ENCODE results near the gene C4orf36.
A peak's percentile ranks its signal among the peaks of the same experiment; 100 is the strongest.

The C4orf36 gene, protein sequence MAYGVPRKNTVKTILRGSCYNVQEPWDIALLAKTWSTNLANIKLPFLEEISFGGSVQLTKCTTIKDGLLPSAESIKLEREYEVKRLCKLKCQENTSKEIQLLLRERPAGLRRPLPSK

DNA sequence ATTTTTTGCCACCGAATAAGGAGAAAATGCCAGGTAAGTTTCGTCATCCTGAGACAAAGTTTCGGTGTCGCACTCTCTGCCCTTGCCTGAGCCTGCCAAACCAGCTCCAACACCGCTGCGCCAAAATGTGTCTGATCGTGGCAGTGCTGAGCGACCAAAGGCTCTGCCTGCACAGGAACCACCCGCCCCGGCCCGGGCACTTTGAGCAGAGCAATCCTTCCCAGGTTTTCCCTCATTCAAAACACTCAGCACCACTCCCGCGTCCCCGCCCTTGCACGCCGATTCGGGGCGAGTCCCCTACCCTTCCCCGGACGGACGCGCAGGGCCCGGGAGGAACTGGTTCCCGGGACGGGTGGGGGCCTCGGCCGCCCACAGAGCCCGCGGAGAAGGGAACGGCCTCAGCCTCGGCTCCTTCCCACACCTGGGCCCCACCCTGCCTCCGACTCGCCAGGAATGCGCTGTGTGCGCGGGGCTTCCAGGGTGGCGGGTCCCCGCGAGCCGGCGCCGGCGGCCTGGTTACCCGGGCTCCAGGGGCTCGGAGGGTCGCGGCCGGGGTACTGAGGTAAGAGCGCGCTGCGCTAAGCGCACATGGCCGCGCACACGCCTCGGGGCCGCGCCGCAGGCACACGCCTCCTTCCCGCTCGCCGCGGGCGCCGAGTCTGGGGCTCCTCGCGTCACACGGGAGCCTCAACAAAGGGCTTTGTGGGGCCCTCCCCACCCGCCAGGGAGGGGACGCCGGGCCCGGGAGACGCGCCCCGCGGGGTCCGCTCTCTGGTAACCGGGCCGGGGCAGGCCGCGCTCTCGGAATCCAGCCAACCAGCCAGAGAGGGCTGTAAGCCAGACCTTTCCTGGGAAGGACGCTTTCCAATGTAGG, at the start of gene C4orf36:
TSS of gene C4orf36 (minus strand) at position 661 of the 874 bp plus-strand sequence. CDS start 902 bp downstream, outside the sequence.
- peak; percentile 67 to 79 for DNase-seq

DNA sequence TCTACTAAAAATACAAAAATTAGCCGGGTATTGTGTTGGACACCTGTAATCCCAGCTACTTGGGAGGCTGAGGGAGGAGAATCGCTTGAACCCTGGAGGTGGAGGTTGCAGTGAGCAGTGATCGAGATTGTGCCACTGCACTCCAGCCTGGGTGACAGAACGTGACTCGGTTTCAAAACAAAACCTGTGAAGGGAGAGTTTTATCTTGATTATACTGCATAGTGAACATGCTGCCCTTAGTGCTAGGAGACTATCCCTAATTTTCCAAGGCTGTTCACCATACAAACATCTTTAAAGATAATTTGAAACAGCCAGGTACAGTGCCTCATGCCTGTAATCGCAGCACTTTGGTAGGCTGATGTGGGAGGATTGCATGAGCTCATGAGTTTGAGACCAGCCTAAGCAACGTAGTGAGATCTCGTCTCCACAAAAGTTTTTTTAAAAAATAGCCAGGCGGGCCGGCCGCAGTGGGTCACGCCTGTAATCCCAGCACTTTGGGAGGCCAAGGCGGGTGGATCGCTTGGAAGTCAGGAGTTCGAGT, 48.8 kb upstream of the C4orf36 start:
- DNase-seq, result no peak

DNA sequence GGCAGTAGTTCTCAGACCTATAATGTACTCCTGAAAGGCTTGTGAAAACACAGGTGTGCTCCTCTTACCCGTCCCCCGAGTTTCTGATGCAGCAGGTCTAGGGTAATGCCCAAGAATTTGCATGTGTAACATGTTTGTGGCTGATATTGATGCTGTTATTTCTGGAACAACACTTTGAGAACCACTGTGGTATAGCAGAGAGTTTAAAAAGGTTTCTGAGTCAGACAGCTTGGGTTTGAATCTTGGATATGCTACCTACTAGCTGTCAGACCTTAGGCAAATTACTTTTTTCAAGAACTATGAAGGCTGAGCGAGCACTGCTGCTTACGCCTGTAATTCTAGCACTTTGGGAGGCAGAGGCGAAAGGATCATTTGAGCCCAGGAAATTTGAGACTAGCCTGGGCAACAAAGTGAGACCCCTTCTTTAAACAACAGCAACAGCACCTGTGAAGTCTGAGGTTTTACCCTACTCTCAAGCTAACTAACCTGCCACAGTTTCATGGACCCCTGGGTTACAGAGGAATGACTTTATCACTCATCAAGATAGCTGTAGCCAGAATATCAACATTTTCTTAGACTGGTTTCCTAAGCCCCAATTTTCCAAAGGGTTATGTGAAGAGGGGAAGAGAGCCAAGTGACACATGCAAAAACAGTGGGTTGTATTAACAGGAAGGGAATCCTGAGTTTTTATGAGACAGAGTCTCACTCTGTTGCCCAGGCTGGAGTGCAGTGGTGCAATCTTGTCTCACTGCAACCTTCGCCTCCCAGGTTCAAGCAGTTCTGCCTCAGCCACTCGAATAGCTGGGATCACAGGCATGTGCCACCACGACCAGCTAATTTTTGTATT, 47.7 kb upstream of the C4orf36 start:
- no peak for DNase-seq

DNA sequence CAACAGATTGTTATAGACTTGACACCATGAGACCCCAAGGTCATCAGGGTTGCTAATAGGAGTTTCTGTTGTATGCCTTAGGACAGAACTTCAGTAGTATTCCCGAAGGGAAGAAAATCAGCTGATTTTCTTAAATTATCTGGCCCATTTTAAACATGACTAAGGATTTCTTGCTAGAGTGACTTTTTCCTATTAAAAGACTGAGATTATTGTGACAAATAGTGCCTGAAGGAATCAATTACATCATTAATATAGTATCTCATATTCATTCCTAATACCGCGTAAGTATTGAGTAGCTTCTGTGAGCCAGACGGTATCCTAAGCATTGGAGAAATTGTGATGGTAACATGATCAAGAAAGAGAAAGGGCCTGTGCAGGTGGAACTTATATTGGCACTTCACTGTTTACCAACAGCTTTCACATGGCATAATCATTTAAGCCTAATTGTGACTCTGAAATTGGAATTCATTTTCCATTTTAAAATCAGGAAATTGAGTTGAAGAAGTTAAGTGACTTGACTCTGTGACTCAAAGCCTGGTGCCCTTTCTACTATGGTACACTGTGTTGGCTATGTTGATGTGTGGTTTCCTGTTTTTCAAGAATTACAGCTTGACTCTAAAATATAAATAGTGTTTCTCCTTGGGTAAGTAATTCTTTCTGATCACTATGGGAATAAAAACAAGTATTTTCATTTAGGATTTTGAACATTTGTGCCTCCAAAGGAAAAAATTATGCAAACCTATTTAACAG, 46.7 kb upstream of the C4orf36 start:
- DNase-seq, result peak; percentile 25 to 35

DNA sequence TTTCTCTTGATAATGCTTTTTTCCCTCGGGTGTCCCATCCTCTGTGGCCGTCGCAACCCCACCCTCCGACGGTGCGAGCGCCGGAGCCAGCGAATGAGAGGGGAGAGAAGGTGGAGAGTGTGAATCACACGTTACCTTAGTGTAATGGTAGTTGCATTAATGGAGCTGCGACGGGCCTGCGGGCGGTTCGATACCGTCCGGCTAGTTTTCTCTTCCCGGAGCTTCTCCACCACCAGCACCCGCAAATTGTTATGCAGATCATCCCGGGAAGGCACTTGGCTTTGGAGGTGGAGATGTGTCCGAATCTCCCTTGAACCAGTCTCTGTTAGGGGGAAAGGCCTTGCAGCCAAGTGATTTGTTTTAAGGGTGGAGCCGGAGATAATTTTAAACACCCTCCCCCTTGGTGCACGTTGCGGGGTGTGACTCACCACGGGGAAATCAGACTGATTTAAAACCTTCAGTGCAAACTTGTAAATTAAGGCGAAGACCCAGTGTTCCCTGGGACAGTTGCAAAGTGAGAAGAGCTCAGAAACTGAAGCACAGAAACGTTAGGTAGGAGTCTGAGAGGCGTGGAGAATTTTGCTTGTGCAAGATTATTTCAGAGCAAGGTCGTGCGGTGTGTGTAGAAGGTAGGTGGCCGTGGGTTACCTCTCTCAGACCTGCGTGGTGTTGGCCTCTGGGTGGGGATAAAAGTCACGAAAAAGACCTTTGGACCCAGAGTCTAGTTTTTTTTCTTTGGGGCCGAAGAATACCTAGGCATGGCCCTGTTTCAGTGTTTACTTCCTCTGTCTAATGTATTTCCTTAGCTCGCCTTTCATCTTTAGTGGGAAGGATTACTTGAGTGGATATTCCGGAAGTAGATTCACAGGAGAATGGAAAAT, 43.9 kb upstream of the C4orf36 start:
- peak; percentile 52 to 78 for DNase-seq

DNA sequence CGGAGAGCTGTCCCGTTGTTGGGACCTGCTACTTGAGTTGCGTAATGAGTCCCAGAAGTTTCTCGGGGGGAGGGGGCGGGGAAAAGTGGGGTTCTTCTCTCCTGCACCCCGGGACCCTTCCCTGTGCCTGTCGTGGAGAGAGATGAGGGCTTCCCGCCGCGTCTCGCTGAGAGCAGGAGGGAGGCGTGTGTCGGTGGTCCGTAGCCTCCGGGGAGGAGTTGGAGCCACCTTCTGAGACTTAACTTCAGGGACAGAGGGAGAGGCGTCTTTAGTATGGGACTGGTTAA, 43.3 kb upstream of the C4orf36 start:
- no peak for DNase-seq

DNA sequence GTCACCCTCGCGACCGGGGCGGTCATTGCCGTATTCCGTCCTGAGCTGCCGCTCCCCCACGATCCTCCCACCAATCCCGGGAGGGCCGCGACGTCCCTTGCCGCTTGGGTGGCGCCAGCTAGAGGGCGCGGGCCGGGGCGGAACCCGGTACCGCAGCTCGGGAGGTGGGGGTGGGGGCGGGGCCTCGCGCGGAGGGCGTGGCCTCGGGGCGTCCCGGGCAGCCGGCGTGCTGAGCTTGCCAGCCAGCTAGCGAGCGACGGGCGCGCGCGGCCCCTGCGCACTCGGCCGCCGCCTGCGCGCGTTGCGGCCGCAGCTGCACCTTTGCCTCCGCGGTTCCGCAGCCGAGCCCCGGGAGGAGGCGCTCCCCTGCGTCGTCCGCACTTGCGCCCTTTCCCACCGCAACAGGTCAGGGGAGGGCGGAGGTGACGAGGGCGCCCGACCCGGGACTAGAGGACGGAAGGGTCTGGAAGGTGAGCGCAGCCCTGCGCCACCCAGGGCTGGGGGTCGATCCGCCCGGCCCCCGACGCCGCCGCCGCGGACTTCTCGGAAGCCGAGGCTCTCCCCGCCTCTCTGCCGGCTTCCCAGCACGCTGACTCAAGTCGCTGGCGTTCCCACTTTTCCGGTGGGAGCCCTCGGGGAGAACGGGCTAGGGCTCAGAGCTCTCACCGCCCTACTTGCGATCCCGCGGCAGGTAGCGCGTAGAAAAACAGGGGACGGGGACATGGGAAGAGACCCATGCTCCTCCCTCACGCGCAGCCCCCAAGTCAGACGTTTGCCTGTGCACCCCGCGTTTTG, 42.7 kb upstream of the C4orf36 start, which contains the start of gene AFF1:
TSS of gene AFF1 (plus strand) at position 241 of the 795 bp plus-strand sequence. CDS start 13,523 bp downstream, outside the sequence.
- DNase-seq, result peak; percentile 80 to 87

DNA sequence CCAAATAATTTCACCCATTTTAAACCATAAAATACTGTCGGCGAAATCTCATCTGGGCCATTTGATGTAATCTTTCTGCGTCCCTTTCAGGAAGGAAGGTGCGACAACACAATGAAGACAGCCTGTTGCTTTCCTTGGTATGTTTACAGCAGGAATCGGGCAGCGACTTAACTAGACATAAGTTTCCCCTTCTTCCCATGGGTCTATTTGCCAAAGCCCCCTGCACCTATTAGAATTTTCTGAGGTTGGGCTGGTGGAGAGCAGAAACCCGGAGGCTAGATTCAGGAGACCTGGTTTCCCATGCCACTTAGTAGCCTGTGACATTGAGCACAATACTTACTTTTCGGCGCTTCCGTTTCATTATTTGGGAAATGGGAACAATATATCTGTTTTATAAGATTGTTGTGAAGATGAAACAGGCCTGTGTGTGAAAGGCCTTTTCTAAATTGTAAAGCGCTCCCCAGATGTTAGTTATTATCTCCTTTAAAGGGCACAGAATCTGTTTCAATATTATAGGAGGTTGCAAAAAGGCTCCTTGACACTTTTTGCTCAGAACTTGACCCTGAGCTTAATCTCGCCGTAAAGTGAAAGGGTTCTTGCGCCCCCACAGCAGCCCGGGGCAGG, 42.0 kb upstream of the C4orf36 start:
- peak; percentile 34 to 43 for DNase-seq

DNA sequence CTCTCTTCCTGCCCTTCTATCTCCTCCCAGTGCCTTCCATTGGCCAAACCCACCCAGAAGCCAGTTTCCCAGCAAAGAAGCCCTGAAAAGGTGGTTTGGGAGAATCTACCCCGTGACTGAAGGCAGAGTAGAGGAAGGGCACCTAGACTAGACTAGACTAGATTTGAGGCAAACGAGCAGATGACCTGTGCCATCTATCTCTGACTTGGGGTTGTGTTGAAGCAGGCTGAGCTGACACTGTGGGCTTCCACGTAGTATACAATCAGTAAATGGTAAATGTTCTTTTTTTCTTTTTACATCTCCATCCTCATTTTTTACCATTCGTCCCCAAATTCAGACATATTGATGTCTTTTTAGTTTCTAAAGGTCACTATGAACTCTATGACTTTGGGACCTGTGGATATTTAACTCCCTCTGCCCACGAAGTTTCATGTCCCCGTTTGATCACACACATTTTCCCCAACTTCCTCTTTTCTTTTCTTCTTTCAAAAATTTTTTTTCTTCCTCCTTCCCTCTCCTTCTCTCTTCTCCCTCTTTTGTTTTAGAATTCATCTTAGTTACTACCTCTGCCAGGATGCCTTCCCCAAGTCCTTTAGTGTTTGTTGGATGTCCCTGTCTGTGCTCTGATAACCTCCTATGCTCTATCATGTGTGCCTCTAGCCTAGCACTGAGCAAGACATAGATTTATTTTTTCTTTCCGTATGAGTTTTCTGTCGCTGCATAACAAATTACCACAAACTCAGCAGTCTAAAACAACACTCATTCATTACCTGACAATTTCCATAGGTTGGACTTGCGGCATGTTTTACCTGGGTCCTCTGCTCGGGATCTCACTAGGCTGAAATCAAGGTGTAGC, 36.4 kb upstream of the C4orf36 start:
- no peak for DNase-seq

DNA sequence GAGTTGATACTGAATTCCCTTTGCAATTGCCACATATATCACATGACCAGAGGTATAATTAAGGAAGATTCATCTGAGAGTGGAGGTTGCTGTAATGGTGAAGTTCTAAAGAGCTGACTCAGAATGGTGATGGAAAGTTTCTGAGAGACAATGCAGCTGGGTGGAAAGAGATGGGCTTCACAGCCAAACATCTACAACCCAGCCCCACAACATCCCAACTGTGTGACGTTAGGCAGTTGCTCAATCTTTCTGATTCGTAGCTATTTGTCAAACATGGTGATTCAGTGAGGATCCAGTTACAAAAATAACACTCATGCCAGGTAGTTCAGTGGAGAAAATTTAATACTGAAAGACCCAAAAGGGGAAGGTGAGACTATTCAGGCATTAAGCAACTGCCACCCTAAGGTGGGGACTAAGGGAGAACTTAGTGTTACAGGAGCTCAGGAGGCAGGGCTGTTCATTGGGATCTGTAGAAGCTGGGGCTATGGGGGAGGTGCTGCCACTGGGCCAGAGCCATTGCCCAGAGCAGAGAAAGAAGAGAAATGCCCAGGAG, 35.7 kb upstream of the C4orf36 start:
- no peak for DNase-seq

DNA sequence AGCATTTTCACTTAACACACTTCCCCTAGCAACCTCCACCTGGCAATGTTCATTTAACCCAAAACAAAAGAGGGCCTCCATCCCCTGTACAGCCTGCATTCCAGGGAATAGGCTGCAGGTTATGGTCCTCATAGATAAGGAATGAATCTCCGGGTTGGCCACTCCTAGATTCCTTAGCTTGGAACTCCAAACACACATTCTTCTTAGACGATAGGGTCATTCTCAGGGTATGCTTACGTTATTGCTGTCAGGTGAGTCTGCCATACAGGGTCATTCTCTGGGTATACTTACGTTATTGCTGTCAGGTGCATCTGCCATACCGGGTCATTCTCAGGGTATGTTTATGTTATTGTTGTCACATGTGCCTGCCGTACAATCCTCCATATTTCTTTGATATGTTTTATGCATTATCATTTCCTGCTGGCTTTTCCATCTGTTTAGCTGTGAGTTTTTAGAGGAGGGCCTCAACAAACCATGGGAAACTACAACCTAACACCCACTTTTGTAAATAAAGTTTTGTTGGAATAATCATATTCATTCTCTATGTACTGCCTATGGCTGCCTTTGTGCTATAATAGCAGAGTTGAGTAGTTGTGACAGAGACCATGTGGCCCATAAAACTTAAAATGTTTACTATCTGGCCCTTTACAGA, 34.3 kb upstream of the C4orf36 start:
- no peak for DNase-seq

DNA sequence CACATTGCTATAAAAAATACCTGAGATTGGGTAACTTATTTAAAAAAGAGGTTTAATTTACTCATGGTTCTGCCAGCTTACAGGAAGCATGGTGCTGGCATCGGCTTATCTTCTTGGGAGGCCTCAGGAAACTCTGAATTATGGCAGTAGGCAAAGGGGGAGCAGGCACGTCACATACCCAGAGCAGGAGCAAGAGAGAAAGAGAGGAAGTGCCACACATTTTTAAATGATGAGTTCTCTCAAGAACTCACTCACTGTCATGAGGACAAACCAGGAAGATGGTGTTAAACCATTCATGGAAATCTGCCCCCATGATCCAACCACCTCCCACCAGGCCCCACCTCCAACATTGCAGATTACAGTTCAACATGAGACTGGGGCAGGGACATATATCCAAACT, 32.6 kb upstream of the C4orf36 start:
- DNase-seq, result peak in 1 of 2 experiments; percentile 23

DNA sequence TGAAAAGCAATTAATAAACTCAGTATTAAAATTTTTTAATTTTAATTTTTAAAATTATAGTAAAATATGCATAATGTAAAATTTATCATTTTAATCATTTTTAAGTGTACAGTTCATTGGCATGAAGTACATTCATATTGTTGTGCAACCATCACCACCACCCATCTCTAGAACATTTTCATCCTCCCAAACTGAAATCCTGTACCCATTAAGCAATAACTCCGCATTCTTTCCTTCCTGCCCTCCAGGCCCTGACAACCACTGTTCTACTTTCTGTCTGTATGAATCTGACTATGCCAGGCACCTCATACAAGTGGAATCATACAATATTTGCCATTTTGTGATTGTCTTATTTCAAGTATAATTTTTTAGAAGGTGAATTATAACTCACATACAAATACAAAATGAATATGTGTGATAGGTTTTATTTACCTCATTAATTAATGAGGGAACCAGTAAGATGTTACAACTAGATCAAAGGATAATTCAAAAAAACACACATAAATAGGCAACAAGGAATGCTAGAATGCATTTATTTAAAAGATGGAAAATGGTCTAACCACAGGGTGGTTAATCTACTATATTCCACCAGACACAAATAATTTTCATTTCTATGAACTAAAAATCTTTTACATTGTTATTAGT, 29.5 kb upstream of the C4orf36 start:
- peak; percentile 51 to 55 for DNase-seq

DNA sequence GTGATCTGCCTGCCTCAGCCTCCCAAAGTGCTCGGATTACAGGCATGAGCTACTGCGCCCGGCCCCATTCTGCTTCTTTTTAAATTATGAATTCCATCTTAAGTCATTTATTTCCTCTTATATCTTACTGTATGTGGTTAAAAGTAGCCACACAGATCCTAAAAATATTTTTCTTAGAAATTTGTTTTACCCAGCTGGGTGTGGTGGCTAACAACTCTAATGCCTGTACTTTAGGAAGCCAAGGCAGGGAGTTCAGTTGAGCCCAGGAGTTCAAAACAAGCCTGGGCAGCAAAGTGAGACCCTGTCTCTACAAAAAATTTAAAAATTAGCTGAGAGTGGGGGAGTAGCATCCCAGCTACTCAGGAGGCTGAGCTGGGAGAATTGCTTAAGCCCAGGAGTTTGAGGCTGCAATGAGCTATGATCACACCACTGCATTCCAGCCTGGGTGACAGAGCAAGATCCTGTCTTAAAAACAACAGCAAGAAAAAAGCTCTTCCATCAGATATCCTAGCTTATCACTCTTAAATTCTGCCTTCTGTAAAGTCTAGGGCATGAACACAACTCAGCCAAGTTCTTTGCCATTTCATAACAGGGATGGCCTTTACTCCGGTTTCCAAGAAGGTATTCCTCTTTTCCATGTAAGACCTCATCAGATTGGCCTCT, 27.5 kb upstream of the C4orf36 start:
- DNase-seq, result no peak

DNA sequence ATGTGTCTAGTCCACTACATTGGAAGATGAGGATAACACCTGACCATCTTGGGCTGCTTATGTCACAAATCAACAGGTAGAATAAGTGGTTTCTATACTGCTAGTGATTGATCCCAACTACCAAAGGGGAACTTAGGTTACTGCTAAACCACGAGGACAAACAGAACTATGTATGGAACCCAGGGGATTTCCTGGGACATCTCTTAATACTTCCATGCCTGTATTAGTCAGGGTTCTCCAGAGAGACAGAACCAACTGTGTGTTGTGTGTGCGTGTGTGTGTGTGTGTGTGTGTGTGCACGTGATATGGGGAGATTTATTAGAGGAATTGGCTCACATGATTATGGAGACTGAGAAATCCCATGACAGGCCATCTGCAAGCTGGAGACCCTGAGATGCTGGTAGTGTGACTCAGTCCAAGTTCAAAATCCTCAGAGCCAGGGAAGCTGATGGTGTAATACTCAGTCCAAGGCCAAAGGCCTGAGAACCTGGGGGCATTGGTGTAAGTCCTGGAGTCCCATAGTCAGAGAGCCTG, 26.4 kb upstream of the C4orf36 start:
- DNase-seq, result no peak

DNA sequence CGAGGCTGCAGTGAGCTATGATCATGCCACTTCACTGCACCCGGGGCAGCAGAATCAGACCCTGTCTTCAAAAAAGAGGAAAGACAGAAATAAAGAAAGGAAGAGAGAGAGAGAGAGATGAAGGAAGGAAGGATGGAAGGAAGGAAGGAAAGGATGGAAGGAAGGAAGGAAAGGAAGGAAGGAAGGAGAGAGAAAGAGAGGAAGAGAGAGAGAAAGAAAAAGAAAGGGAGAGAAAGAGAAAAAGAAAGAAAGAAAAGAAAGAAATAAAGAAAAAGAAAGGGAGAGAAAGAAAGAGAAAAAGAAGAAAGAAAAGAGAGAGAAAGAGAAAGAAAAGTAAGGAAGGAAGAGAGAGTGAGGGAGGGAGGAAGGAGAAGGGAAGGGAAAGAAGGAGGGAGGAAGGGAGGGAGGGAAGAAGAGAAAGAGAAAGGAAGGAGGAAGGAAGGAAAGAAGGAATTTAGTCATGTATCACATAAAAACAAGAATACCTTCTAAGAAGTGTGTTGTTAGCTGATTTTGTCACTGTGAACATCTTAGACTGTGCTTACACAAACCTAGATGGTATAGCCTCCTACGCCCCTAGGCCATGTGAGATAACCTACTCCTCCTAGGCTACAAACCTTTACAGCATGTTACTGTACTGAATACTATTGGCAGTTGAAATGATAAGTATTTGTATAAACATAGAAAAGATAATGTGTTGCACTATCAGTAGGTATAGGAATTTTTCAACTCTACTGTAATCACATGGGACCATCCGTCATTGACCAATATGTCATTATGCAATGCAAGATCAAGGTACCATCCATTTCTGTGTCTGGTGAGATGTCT, 25.2 kb upstream of the C4orf36 start:
- DNase-seq, result no peak

Data from Kasumi-1 (cell line).